Fibroblast of lung (primary cell): ENCODE measurements around the gene VARS2. TPM values are rescaled to one million over a fixed set of nuclear protein-coding genes. Genes with fewer than 3 reads are reported as not detected.
A peak's percentile ranks its signal among the peaks of the same experiment; 100 is the strongest.

Experiments
- DNase-seq, 2 donors: peaks; one replicate each; pipeline versions ENCODE4 v3.0.0 to v3.0.0-alpha.2; 2010; ENCODE audit warnings: low read depth in 2 of 2
- H2AFZ ChIP-seq: 2 replicates; pipeline ENCODE4 v1.5.1; 2012; ENCODE audit warnings: low read length, control low read depth, inconsistent platforms
- H3K27ac ChIP-seq: 2 replicates; pipeline ENCODE4 v1.5.1; 2011; ENCODE audit warnings: low read length, control low read depth; ENCODE audit not compliant: insufficient read depth
- H3K27me3 ChIP-seq: 2 replicates; pipeline ENCODE4 v1.5.1; 2011; ENCODE audit warnings: mild to moderate bottlenecking, low read length; ENCODE audit not compliant: control insufficient read depth, insufficient read depth
- H3K36me3 ChIP-seq: 2 replicates; pipeline ENCODE4 v1.5.1; 2011; ENCODE audit warnings: low read length; ENCODE audit not compliant: control insufficient read depth, insufficient read depth
- H3K4me1 ChIP-seq: 2 replicates; pipeline ENCODE4 v1.5.1; 2011; ENCODE audit warnings: low read length; ENCODE audit not compliant: control insufficient read depth, insufficient read depth; ENCODE audit errors: extremely low read depth
- H3K4me2 ChIP-seq: 2 replicates; pipeline ENCODE4 v1.5.1; 2011; ENCODE audit warnings: low read length, control low read depth; ENCODE audit not compliant: insufficient read depth; ENCODE audit errors: extremely low read depth
- H3K4me3 ChIP-seq, 4 experiments: fragments of 200-600 bp in 1 of 4; sonication (generic) in 1 of 4; replicated peaks in 1 of 4; 2 replicates each; pipeline ENCODE4 v1.5.1; 2011 to 2016; ENCODE audit warnings: low read length in 4 of 4, low read depth in 3 of 4, mild to moderate bottlenecking in 3 of 4, control low read depth in 2 of 4, inconsistent platforms in 1 of 4, mixed read lengths in 1 of 4; ENCODE audit not compliant: insufficient read depth in 1 of 4; ENCODE audit errors: control extremely low read depth in 1 of 4
- H3K79me2 ChIP-seq: 2 replicates; pipeline ENCODE4 v1.5.1; 2012; ENCODE audit warnings: mild to moderate bottlenecking, low read length, inconsistent platforms; ENCODE audit not compliant: control insufficient read depth, insufficient read depth
- H3K9ac ChIP-seq: 2 replicates; pipeline ENCODE4 v1.5.1; 2011; ENCODE audit warnings: mild to moderate bottlenecking, low read length, control low read depth; ENCODE audit not compliant: insufficient read depth
- H3K9me3 ChIP-seq: 2 replicates; pipeline ENCODE4 v1.5.1; 2012; ENCODE audit warnings: low read depth, low read length; ENCODE audit not compliant: control insufficient read depth, insufficient read depth
- H4K20me1 ChIP-seq: 2 replicates; pipeline ENCODE4 v1.5.1; 2011; ENCODE audit warnings: low read length; ENCODE audit not compliant: control insufficient read depth, insufficient read depth; ENCODE audit errors: extremely low read depth
- CTCF ChIP-seq, 2 donors: IDR thresholded peaks in 1 of 2; conservative IDR thresholded peaks in 1 of 2; 1 replicate in 1 of 2; 2 replicates in 1 of 2; pipeline ENCODE4 v1.5.1; 2011 to 2012; ENCODE audit warnings: low read length in 2 of 2, control low read depth in 1 of 2, inconsistent platforms in 1 of 2, low read depth in 1 of 2, mild to moderate bottlenecking in 1 of 2
- EZH2 ChIP-seq: IDR thresholded peaks from 2 replicates; pipeline ENCODE4 v1.5.1; 2012; ENCODE audit warnings: low read length, control low read depth, mild to moderate bottlenecking; ENCODE audit errors: missing control alignments
- polyA plus RNA-seq, 2 donors: library from polyadenylated mRNA; depleted of rRNA in 1 of 2; stranded (reverse) in 1 of 2; unstranded in 1 of 2; fragments of >200 nt; gene quantifications; 2 replicates each; pipeline ENCODE4 v1.2.1, GENCODE V29; 2011 to 2012; ENCODE audit warnings: missing spikeins in 1 of 2
- total RNA-seq: library from RNA; depleted of rRNA; stranded (reverse); fragments of >200 nt; gene quantifications from 2 replicates; pipeline ENCODE4 v1.2.1, GENCODE V29; 2014

Gene VARS2
- total and polyA plus RNA-seq, 2 donors (not counting 1 experiment from before 2014, with no cell fraction given): 6.8 to 20.5 TPM

DNA sequence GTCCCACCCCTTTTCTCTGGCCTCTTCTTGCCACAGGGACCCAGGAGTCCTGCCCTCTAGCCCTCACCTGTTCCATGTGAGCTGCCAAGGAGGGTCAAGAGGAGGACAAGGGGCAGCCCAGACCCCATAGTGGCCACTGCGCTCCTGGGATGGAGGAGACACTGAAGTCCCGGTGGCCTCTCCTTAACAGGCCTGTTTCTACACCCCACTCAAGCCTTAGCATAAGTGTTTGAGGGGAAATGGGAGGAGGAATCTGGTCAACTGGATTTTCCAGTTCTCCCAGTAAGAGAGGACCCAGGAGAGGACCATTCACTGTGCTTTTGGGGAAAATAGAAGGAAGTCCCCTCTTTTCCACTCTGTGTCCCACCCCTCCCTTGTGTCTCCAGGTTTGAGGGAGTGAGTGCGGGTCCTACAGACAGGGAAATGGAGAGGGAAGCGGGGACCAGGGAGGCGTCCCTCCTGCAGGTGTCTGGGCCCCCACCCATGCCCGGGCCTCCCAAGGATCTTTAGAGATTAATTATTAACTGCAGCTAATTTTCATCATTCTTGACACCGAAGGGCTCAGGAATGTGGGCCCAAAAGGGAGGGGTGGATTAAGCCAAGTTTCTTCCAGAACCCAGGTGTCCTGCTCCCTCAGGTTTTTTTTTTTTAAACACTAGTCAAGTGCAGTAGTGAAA, 18.1 kb downstream of the VARS2 start, which contains the start of gene SFTA2:
Gene SFTA2, minus strand, starts transcription at position 202 of the 677 bp plus-strand sequence. Its CDS starts 74 bp downstream, at position 128.
- H2AFZ ChIP-seq: no peak within 1 kb of the TSS
- TF ChIP-seq CTCF (conservative IDR thresholded peaks at IDR 0.05 in 1 of 2, IDR thresholded peaks at IDR 0.05 in 1 of 2; ENCODE audit: low read depth in 1 of 2, low read length in 2 of 2): no peak
- TF ChIP-seq EZH2: no peak
- H3K36me3 ChIP-seq: no peaks in the 10 kb centered on the region
- H3K9me3 ChIP-seq: no peaks in the 10 kb centered on the region
- no peak within 1 kb of the TSS for H3K4me3 ChIP-seq
- no peak within 1 kb of the TSS for H3K9ac ChIP-seq
- no peak for DNase-seq
- no peaks in the 10 kb centered on the region for H3K79me2 ChIP-seq
- no peaks in the 10 kb centered on the region for H4K20me1 ChIP-seq
- peaks cover 14% of the 10 kb centered on the region for H3K27me3 ChIP-seq
- H3K4me1 ChIP-seq: no peaks in the 10 kb centered on the region
- no peak within 1 kb of the TSS for H3K27ac ChIP-seq
- H3K4me2 ChIP-seq: no peak within 1 kb of the TSS

DNA sequence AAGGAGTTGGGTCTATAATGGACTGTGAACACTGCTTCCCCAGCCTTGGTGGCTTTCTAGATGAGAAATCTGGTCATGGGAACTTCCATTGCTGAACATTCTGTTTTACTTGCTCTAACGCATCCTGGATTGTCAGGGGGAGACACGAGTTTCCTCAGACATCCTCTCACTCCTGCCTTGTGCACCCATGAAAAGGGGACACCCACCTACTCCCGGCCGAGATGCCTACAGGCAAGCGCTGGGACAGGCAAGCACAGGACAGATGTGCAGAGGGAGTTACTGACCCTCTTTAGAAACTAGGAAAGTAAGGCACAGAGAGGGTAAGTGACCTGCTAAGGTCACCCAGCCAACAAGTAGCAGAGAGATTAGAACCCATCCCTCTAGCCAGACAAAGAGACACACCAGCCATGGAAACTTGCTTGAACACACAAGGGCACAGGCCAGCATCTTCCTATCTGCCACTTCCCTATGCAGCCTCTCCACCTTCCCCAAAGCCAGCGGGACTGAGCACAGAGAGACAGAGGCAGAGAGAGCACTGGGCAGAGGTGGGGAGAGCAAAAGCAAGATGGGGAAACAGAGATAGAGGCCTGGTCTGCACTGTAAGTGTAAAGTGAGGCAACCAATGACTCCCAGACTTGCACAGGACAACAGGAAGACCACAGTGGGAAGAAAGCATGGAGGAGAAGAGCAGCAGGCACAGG, 18.8 kb downstream of the VARS2 start:
- TF ChIP-seq CTCF (conservative IDR thresholded peaks at IDR 0.05 in 1 of 2, IDR thresholded peaks at IDR 0.05 in 1 of 2; ENCODE audit: low read depth in 1 of 2, low read length in 2 of 2) (no peak), EZH2 (no peak)
- H3K4me3 ChIP-seq: no peak overlapping the region
- DNase-seq: no peak
- H3K27me3 ChIP-seq: peaks cover 20% of the 10 kb centered on the region
- no peak overlapping the region for H3K4me2 ChIP-seq
- H3K79me2 ChIP-seq: no peaks in the 10 kb centered on the region
- no peaks in the 10 kb centered on the region for H3K4me1 ChIP-seq
- no peak overlapping the region for H2AFZ ChIP-seq
- H3K36me3 ChIP-seq: no peaks in the 10 kb centered on the region
- no peak overlapping the region for H3K27ac ChIP-seq
- H4K20me1 ChIP-seq: no peaks in the 10 kb centered on the region
- no peak overlapping the region for H3K9ac ChIP-seq
- H3K9me3 ChIP-seq: no peaks in the 10 kb centered on the region

GRCh38 chr6:30935018-30935417, 21.0 kb downstream of the VARS2 start:
- no peaks in the 10 kb centered on the region for H4K20me1 ChIP-seq
- no peak overlapping the region for H2AFZ ChIP-seq
- no peaks in the 10 kb centered on the region for H3K4me1 ChIP-seq
- H3K4me3 ChIP-seq: no peak overlapping the region
- no peak overlapping the region for H3K4me2 ChIP-seq
- no peaks in the 10 kb centered on the region for H3K9me3 ChIP-seq
- no peaks in the 10 kb centered on the region for H3K79me2 ChIP-seq
- H3K27me3 ChIP-seq: peaks cover 21% of the 10 kb centered on the region
- no peak overlapping the region for H3K9ac ChIP-seq
- peak in 1 of 2 donors; percentile 5 for DNase-seq
- H3K36me3 ChIP-seq: no peaks in the 10 kb centered on the region
- no peak overlapping the region for H3K27ac ChIP-seq
- TF ChIP-seq EZH2: no peak
- TF ChIP-seq CTCF (conservative IDR thresholded peaks at IDR 0.05 in 1 of 2, IDR thresholded peaks at IDR 0.05 in 1 of 2; ENCODE audit: low read depth in 1 of 2, low read length in 2 of 2): no peak
